Effector memory CD4-positive, alpha-beta T cell (primary cell): Measurements from ENCODE around the gene POLD2.

ENCODE experiments used
- DNase-seq, 3 donors: peaks; one replicate each; pipeline ENCODE4 v3.0.0-alpha.2; 2020
- H3K27ac ChIP-seq: 2 replicates; pipeline ENCODE4 v1.7.0; 2013; ENCODE audit warnings: mild to moderate bottlenecking, low read length, moderate library complexity; ENCODE audit not compliant: insufficient read depth, poor library complexity, severe bottlenecking
- H3K27me3 ChIP-seq: replicated peaks from 2 replicates; pipeline ENCODE4 v1.7.0; 2013; ENCODE audit warnings: mild to moderate bottlenecking, low read length; ENCODE audit not compliant: insufficient read depth, control insufficient read depth, poor library complexity, severe bottlenecking
- H3K36me3 ChIP-seq: 2 replicates; pipeline ENCODE4 v1.7.0; 2013; ENCODE audit warnings: mild to moderate bottlenecking, low read length, moderate library complexity; ENCODE audit not compliant: control insufficient read depth, insufficient read depth
- H3K4me1 ChIP-seq: 2 replicates; pipeline ENCODE4 v1.7.0; 2013; ENCODE audit warnings: low read length, mild to moderate bottlenecking; ENCODE audit not compliant: control insufficient read depth, insufficient read depth, poor library complexity, severe bottlenecking
- H3K4me3 ChIP-seq: 2 replicates; pipeline ENCODE4 v1.7.0; 2013; ENCODE audit warnings: low read length, low read depth, mild to moderate bottlenecking; ENCODE audit not compliant: insufficient read depth, poor library complexity, severe bottlenecking
- H3K9me3 ChIP-seq: 2 replicates; pipeline ENCODE4 v1.7.0; 2013; ENCODE audit warnings: mild to moderate bottlenecking, low read length, moderate library complexity; ENCODE audit not compliant: control insufficient read depth

POLD2 gene

DNA sequence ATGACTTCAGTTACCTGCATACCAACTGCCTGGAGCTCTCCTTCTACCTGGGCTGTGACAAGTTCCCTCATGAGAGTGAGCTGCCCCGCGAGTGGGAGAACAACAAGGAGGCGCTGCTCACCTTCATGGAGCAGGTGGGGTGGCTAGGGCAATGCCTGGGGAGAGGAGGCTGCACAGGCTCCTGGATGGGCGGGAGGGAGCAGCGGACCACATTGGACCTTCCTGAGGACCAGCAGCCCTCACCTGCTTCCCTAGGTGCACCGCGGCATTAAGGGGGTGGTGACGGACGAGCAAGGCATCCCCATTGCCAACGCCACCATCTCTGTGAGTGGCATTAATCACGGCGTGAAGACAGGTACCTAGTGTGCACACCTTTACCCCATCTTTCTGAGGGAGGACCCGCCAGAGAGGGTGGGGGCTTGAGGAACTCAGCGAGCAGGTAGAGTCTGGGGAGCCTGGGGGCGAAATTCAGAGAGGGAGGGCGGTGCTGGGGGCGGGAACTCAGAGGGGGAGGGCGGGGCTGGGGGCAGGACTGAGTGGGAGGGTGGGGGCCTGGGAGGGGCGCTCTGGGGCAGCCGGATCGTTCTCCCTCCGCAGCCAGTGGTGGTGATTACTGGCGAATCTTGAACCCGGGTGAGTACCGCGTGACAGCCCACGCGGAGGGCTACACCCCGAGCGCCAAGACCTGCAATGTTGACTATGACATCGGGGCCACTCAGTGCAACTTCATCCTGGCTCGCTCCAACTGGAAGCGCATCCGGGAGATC, 10.2 kb downstream of the POLD2 start:
- no peaks in the 10 kb centered on the region for H3K27me3 ChIP-seq
- DNase-seq: no peak
- no peaks in the 10 kb centered on the region for H3K9me3 ChIP-seq
- H3K36me3 ChIP-seq: peaks cover 29% of the 10 kb centered on the region
- no peaks in the 10 kb centered on the region for H3K4me1 ChIP-seq
- no peak overlapping the region for H3K4me3 ChIP-seq
- H3K27ac ChIP-seq: no peak overlapping the region

- no peak for DNase-seq
- Histone ChIP-seq H3K4me3 (no peak overlapping the region), H3K36me3 (peaks cover 21% of the 10 kb centered on the region), H3K4me1 (no peaks in the 10 kb centered on the region), H3K27me3 (no peaks in the 10 kb centered on the region), H3K27ac (no peak overlapping the region), H3K9me3 (no peaks in the 10 kb centered on the region)
Observed at GRCh38 chr7:44112231-44112996, 10.9 kb downstream of the POLD2 start.

DNA sequence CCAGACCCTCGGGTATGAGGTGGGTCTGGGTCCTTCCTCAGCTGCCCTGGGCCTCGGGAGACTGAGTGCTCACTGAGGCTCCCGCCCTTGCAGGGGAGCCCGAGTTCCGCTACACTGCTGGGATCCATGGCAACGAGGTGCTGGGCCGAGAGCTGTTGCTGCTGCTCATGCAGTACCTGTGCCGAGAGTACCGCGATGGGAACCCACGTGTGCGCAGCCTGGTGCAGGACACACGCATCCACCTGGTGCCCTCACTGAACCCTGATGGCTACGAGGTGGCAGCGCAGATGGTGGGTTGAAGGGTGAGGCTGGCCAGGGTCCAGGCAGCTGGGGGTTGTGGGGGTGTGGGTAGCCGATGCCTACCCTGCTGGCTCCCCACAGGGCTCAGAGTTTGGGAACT, 11.6 kb downstream of the POLD2 start:
- no peaks in the 10 kb centered on the region for H3K4me1 ChIP-seq
- peaks cover 16% of the 10 kb centered on the region for H3K36me3 ChIP-seq
- no peaks in the 10 kb centered on the region for H3K27me3 ChIP-seq
- H3K27ac ChIP-seq: no peak overlapping the region
- no peaks in the 10 kb centered on the region for H3K9me3 ChIP-seq
- no peak for DNase-seq
- no peak overlapping the region for H3K4me3 ChIP-seq

DNA sequence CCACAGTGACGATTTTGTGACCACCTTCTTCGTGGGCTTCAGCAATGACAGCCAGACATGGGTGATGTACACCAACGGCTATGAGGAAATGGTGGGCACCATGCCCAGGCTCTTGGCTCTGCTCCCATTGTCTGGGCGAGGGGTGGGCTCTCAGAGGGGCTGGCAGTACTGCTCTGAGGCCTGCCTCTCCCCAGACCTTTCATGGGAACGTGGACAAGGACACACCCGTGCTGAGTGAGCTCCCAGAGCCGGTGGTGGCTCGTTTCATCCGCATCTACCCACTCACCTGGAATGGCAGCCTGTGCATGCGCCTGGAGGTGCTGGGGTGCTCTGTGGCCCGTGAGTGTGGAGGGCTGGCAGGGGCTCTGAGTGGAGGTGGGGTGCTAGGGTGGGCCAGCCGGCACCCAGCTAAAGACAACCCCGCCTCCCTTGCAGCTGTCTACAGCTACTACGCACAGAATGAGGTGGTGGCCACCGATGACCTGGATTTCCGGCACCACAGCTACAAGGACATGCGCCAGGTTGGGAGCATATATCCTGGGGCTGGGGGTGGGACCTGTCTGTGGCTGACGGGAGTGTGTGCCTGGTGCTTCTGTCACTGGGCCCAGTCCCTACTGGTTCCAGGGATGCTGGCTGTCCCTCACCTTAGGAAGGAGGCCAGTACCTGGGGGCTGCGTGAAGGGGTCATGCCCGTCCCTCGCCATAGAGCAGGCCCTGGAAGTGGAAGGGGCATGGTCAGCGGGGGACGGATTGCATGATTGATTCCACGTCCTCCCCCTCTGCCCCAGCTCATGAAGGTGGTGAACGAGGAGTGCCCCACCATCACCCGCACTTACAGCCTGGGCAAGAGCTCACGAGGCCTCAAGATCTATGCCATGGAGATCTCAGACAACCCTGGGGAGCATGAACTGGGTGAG, 12.4 kb downstream of the POLD2 start:
- no peaks in the 10 kb centered on the region for H3K4me1 ChIP-seq
- H3K4me3 ChIP-seq: no peak overlapping the region
- no peak for DNase-seq
- no peaks in the 10 kb centered on the region for H3K9me3 ChIP-seq
- peaks cover 9% of the 10 kb centered on the region for H3K36me3 ChIP-seq
- H3K27me3 ChIP-seq: no peaks in the 10 kb centered on the region
- no peak overlapping the region for H3K27ac ChIP-seq

- H3K36me3 ChIP-seq: no peaks in the 10 kb centered on the region
- H3K27ac ChIP-seq: no peak overlapping the region
- H3K4me3 ChIP-seq: no peak overlapping the region
- H3K27me3 ChIP-seq: peaks cover 2% of the 10 kb centered on the region
- no peak for DNase-seq
- no peaks in the 10 kb centered on the region for H3K9me3 ChIP-seq
- H3K4me1 ChIP-seq: peaks cover under 1% of the 10 kb centered on the region
Observed at GRCh38 chr7:44109991-44110390, 13.4 kb downstream of the POLD2 start.

GRCh38 chr7:44108768-44109750, 14.3 kb downstream of the POLD2 start:
- Histone ChIP-seq H3K27me3 (peaks cover 2% of the 10 kb centered on the region), H3K9me3 (no peaks in the 10 kb centered on the region), H3K36me3 (no peaks in the 10 kb centered on the region), H3K27ac (no peak overlapping the region), H3K4me1 (peaks cover 7% of the 10 kb centered on the region), H3K4me3 (no peak overlapping the region)
- DNase-seq: no peak

DNA sequence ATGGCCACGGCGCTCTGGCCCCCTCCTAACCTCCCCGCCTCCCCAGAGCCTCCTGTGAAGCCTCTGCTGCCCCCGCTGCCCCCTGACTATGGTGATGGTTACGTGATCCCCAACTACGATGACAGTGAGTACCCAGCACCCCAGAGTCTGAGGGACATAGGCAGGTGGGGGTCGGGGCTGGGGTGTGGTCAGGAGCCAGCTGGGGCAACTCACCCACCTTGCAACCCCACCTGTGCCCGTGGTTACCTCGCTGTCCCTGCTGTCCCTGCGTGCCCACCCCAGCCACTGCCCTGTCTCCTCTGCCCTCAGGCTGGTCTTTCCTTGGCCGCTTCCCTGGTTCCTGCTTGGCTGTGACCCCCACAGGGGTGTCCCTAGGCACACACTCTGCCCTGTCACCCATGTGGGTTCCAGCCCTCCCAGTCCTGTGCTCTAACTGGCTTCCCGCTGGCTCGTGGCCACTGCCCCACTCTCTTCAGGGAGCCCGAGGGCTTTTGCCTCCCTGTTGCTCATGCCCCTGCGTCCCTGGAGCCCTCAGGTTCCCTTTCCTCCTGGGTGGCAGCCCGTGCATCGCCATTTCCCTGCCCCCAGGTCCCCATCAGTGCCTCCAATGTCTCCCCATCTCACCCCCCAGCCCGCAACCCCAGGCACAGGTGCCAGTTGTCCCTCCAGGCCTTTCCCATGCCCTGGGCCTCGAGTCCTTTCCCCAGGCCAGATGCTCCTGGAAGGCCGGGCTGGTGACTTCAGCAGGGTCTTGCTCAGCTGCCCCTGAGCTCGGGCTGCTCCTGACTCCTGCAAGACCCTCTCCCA, 15.2 kb downstream of the POLD2 start:
- Histone ChIP-seq H3K27ac (no peak overlapping the region), H3K27me3 (peaks cover 2% of the 10 kb centered on the region), H3K4me3 (no peak overlapping the region), H3K9me3 (no peaks in the 10 kb centered on the region), H3K36me3 (no peaks in the 10 kb centered on the region), H3K4me1 (peaks cover 7% of the 10 kb centered on the region)
- no peak for DNase-seq

GRCh38 chr7:44107116-44107960, 16.0 kb downstream of the POLD2 start:
- DNase-seq: no peak
- no peaks in the 10 kb centered on the region for H3K9me3 ChIP-seq
- peaks cover 2% of the 10 kb centered on the region for H3K27me3 ChIP-seq
- H3K36me3 ChIP-seq: no peaks in the 10 kb centered on the region
- H3K4me1 ChIP-seq: peaks cover 7% of the 10 kb centered on the region
- no peak overlapping the region for H3K27ac ChIP-seq
- H3K4me3 ChIP-seq: no peak overlapping the region
